Endothelial cell of umbilical vein (primary cell): ENCODE measurements around the gene HSPA5. TPM values are rescaled to one million over a fixed set of nuclear protein-coding genes. Genes with fewer than 3 reads are reported as not detected.

Experiments used
- BruUV-seq: library from RNA; stranded (reverse); fragments of 400-500 nt; replicated peaks from 2 replicates; lab custom pipeline; 2021; lab: Mats Ljungman, UMichigan
- CTCF ChIA-PET: fragments of 300-600, 350-600 bp; sonication (Branson Sonifier 250); formaldehyde crosslinking; loops from one replicate; lab custom pipeline; 2021; ENCODE audit warnings: antibody characterized with exemption, inconsistent platforms; lab: Charles Lee
- POLR2A ChIA-PET: fragments of 300-600, 350-600 bp; sonication (Branson Sonifier 250); formaldehyde crosslinking; loops from one replicate; lab custom pipeline; 2021; ENCODE audit warnings: antibody characterized with exemption, inconsistent platforms; lab: Charles Lee
- DNase-seq: peaks from one replicate; pipeline ENCODE4 v3.0.0-alpha.2; 2011; ENCODE audit warnings: low read depth, low spot score
- FAIRE-seq: peaks from 2 replicates; lab custom pipeline; 2011; peaks lifted over from hg19 to GRCh38; lab: Jason Lieb, UNC
- H2AFZ ChIP-seq: 2 replicates; pipeline ENCODE4 v1.6.0; 2012; ENCODE audit warnings: low read depth, low read length, control low read depth, inconsistent platforms
- H3K27ac ChIP-seq: 2 replicates; pipeline ENCODE4 v1.5.1; 2011; ENCODE audit warnings: low read depth, mild to moderate bottlenecking, control low read depth, low read length, moderate library complexity; ENCODE audit not compliant: insufficient read depth
- H3K27me3 ChIP-seq, 2 experiments: 2 replicates each; pipeline versions ENCODE4 v1.6.0 to v1.6.1; 2011; ENCODE audit warnings: low read length in 2 of 2, mixed read lengths in 1 of 2; ENCODE audit not compliant: control insufficient read depth in 2 of 2, insufficient read depth in 2 of 2
- H3K36me3 ChIP-seq, 2 experiments: 2 replicates in 1 of 2; 3 replicates in 1 of 2; pipeline ENCODE4 v1.5.1; 2011; ENCODE audit warnings: low read length in 2 of 2, mild to moderate bottlenecking in 1 of 2, moderate library complexity in 1 of 2; ENCODE audit not compliant: control insufficient read depth in 2 of 2, insufficient read depth in 2 of 2; ENCODE audit errors: extremely low read depth in 1 of 2
- H3K4me1 ChIP-seq: 3 replicates; pipeline ENCODE4 v1.5.1; 2011; ENCODE audit warnings: mild to moderate bottlenecking, low read length; ENCODE audit not compliant: control insufficient read depth, insufficient read depth; ENCODE audit errors: extremely low read depth
- H3K4me2 ChIP-seq: 2 replicates; pipeline ENCODE4 v1.6.1; 2011; ENCODE audit warnings: low read length, control low read depth, mixed read lengths; ENCODE audit not compliant: insufficient read depth
- H3K4me3 ChIP-seq, 3 experiments: fragments of 200-600 bp in 1 of 3; sonication (generic), shearing (Covaris generic) in 1 of 3; replicated peaks in 1 of 3; 2 replicates each; pipeline ENCODE4 v1.5.1; 2011 to 2016; ENCODE audit warnings: control low read depth in 3 of 3, low read length in 3 of 3, mild to moderate bottlenecking in 2 of 3, inconsistent platforms in 1 of 3, low read depth in 1 of 3, moderate library complexity in 1 of 3; ENCODE audit not compliant: insufficient read depth in 1 of 3
- H3K79me2 ChIP-seq: 2 replicates; pipeline ENCODE4 v1.6.0; 2012; ENCODE audit warnings: low read length, inconsistent platforms; ENCODE audit not compliant: control insufficient read depth, insufficient read depth
- H3K9ac ChIP-seq: replicated peaks from 2 replicates; pipeline ENCODE3; 2011; ENCODE audit warnings: low read length, control low read depth; ENCODE audit not compliant: insufficient read depth; ENCODE audit errors: extremely low read depth
- H3K9me1 ChIP-seq: replicated peaks from 3 replicates; pipeline ENCODE4 v1.6.0; 2011; ENCODE audit warnings: mild to moderate bottlenecking, low read length; ENCODE audit not compliant: control insufficient read depth, insufficient read depth; ENCODE audit errors: extremely low read depth
- H3K9me3 ChIP-seq: replicated peaks from 2 replicates; pipeline ENCODE4 v1.5.1; 2012; ENCODE audit warnings: low read length, inconsistent platforms; ENCODE audit not compliant: control insufficient read depth, insufficient read depth
- H4K20me1 ChIP-seq: replicated peaks from 2 replicates; pipeline ENCODE3; 2011; ENCODE audit warnings: mild to moderate bottlenecking, low read length; ENCODE audit not compliant: control insufficient read depth, insufficient read depth; ENCODE audit errors: extremely low read depth
- CTCF ChIP-seq, 2 donors: IDR thresholded peaks; 1 replicate in 1 of 2; 2 replicates in 1 of 2; pipeline ENCODE4 v1.5.1; 2011; ENCODE audit warnings: low read length in 2 of 2, mild to moderate bottlenecking in 2 of 2, moderate library complexity in 2 of 2, control low read depth in 1 of 2, inconsistent platforms in 1 of 2, low read depth in 1 of 2; ENCODE audit not compliant: insufficient read depth in 1 of 2; ENCODE audit errors: extremely low read depth in 1 of 2
- FOS ChIP-seq: IDR thresholded peaks from 2 replicates; pipeline ENCODE4 v1.6.1; 2011; ENCODE audit warnings: mild to moderate bottlenecking, low read length, moderate library complexity, borderline replicate concordance; ENCODE audit not compliant: insufficient read depth
- GATA2 ChIP-seq: IDR thresholded peaks from 2 replicates; pipeline ENCODE4 v1.7.0; 2011; ENCODE audit warnings: low read depth, mild to moderate bottlenecking, moderate library complexity, mixed read lengths, low read length; ENCODE audit not compliant: insufficient read length, insufficient read depth
- JUN ChIP-seq: IDR thresholded peaks from 2 replicates; pipeline ENCODE4 v1.6.1; 2011; ENCODE audit warnings: borderline replicate concordance, low read depth; ENCODE audit not compliant: insufficient read length, insufficient read depth
- MYC ChIP-seq: IDR thresholded peaks from one replicate; pipeline ENCODE4 v1.6.1; 2011; ENCODE audit warnings: mild to moderate bottlenecking, low read depth, low read length
- POLR2A ChIP-seq: IDR thresholded peaks from 2 replicates; pipeline ENCODE4 v1.6.1; 2012; ENCODE audit warnings: low read depth, mild to moderate bottlenecking, control low read depth, low read length
- POLR2AphosphoS5 ChIP-seq: IDR thresholded peaks from 2 replicates; pipeline ENCODE4 v1.6.1; 2012; ENCODE audit warnings: low read depth, mild to moderate bottlenecking, control low read depth, low read length, moderate library complexity; ENCODE audit not compliant: insufficient read depth
- dilution Hi-C: fragments of 300-500 bp; cut with MboI; formaldehyde crosslinking; loops from one replicate; pipeline ENCODE4 v1.15.0; 2019; ENCODE audit warnings: low sequenced_read_pairs; ENCODE audit not compliant: extremely low pct_ligation_motif_present
- intact Hi-C: fragments of 100-400 bp; cut with micrococcal nuclease; formaldehyde crosslinking; loops from one replicate; pipeline ENCODE4 v1.10.0; 2022
- polyA plus RNA-seq, 4 experiments: library from polyadenylated mRNA; depleted of rRNA in 3 of 4; stranded (reverse) in 3 of 4; unstranded in 1 of 4; fragments of >200 nt; gene quantifications; 2 replicates each; pipeline versions ENCODE4 v1.2.1 to v1.2.3, GENCODE V29; 2011 to 2012; ENCODE audit warnings: missing spikeins in 1 of 4
- total RNA-seq: library from RNA; stranded (reverse); gene quantifications from 2 replicates; pipeline ENCODE4 v1.2.3, GENCODE V29; 2021

HSPA5 gene
- total and polyA plus RNA-seq, 2 donors (not counting 3 experiments of a cell fraction or from before 2014, with no cell fraction given) = 247 to 538 TPM

DNA sequence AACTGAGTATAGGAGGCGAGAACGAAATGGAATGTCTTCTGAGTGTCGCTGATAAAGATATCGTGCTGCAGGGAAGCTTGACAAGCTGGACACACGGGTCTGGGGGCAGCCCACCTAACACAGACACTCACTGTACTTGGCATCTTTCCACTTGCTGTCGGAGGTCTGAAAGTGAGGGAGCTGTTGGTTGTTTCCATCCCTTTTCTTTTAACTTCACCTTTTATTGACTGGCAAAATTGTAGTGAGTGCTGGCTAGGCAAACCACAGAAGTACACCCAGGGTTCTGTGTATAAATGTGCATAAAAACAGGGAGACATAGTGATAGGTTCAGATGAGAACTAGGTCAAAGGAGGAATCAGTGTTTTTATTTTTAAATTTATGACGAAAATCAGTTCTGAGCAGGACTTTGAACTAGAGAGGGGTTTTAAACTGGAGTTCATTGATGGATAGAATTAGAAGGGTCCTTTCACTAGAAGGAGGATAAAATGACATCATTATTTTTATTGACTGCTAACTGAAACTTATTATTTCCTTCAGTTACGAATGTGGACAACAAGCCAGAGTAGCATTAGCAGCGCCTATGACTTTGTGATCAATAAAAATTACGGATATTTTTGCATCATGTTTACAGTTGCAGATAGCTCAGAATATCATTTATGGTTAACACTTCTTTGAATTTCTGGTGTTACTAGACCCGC, 21.3 kb upstream of the HSPA5 start:
- dilution Hi-C loops = no loop called here
- no peaks in the 10 kb centered on the region for H3K9me3 ChIP-seq

DNA sequence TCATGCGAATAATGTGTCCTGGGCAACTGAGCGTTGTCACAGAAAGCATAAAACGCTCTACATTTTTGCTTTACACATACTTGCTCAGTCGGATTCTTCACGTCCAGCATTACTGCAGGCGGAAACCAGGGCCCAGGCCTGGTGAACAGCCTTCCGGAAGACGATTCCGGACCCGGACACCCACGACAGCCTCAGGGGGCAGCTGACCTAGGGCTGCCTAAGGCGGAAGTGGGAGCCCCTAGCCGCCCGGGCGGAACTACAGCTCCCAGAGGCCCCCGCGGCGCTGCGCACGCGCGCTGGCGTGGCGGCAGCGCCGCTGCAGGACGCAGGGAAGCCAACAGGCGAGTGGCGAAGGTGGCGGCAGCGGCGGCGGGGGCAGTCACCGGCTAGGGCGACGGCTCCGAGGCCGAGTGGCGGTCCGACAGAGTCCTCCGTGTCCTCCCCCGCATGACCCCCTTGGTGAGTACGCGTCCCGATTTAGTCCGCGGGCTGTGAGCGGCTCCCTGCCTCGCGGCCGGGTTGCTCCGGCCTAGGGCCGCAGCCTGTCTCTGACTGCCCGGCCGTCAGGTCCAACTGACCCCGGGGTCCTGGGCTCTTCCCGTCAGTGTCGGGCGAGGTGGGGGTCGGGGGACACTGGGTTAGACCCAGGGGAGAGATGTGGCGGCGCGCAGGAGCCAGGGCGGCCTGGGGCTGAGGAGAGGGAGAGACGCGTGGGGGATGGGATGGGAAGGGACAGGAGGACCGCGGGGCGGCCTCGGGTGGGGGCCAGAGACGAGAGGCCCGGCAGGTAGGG, 20.6 kb upstream of the HSPA5 start, which contains the start of gene GAPVD1:
GAPVD1 (plus strand) TSS at position 326 of the 793 bp plus-strand sequence. CDS start 37,096 bp downstream, outside the sequence.
- ChIA-PET POLR2A (interaction anchor here (0.5 to 1.0 kb wide), 4 partner anchors 8 to 90 kb away, joined by 3 to 12 read pairs (median 4); partner anchors contain the start of gene HSPA5), CTCF (interaction anchor here (0.9 to 2.4 kb wide), 6 partner anchors 10 to 107 kb away, joined by 3 to 8 read pairs (median 3); no protein-coding TSS in a partner anchor)
- H3K4me1 ChIP-seq = peaks cover 21% of the 10 kb centered on the region
- H2AFZ ChIP-seq = peak within 1 kb of the TSS; percentile 80
- dilution Hi-C loops = no loop called here
- H3K79me2 ChIP-seq = peaks cover 46% of the 10 kb centered on the region
- no peaks in the 10 kb centered on the region for H3K36me3 ChIP-seq
- peak within 1 kb of the TSS; percentile 86 for H3K9ac ChIP-seq
- no TSS peak for BruUV-seq
- H3K27me3 ChIP-seq = no peaks in the 10 kb centered on the region
- H3K27ac ChIP-seq = peak within 1 kb of the TSS; percentile 49
- FAIRE-seq (peak; percentile 66), DNase-seq (peak; percentile 90)
- peak within 1 kb of the TSS; percentile 98 for H3K4me2 ChIP-seq
- H3K9me3 ChIP-seq = no peaks in the 10 kb centered on the region
- H3K4me3 ChIP-seq = peak within 1 kb of the TSS; percentile 89 to 98 (median 95)
- H4K20me1 ChIP-seq = no peaks in the 10 kb centered on the region
- TF ChIP-seq MYC = no peak
- no peak for TF ChIP-seq FOS
- no peak for TF ChIP-seq GATA2
- peak; percentile 70 for TF ChIP-seq POLR2AphosphoS5
- TF ChIP-seq POLR2A = peak; percentile 77
- TF ChIP-seq CTCF (IDR thresholded peaks at IDR 0.05; ENCODE audit: extremely low read depth in 1 of 2, insufficient read depth in 1 of 2, low read depth in 1 of 2, low read length in 2 of 2) = peak; percentile 18 to 41
- H3K9me1 ChIP-seq = no peaks in the 10 kb centered on the region
- intact Hi-C loops = loop anchor here (1.0 kb wide), 1 partner anchor 20 kb away; the partner anchor contains the start of gene HSPA5

More for the DNA sequence above, 21.3 kb upstream of the HSPA5 start:
- H3K36me3 ChIP-seq = peaks cover 0 to 2% of the 10 kb centered on the region in 2 experiments
- H4K20me1 ChIP-seq = no peaks in the 10 kb centered on the region
- peaks cover 21% of the 10 kb centered on the region for H3K4me1 ChIP-seq
- no TSS peak for BruUV-seq
- intact Hi-C loops = no loop called here
- H3K4me3 ChIP-seq = peak overlapping the region; percentile 89 to 98 (median 95)
- no peaks in the 10 kb centered on the region for H3K27me3 ChIP-seq
- peak; percentile 55 for FAIRE-seq
- ChIA-PET POLR2A (interaction anchor here (1.0 kb wide), 1 partner anchor 21 kb away, joined by 3 read pairs; no protein-coding TSS in a partner anchor), CTCF (interaction anchor here (2.4 kb wide), 1 partner anchor 19 kb away, joined by 8 read pairs; no protein-coding TSS in a partner anchor)
- peaks cover 51% of the 10 kb centered on the region for H3K79me2 ChIP-seq
- peak overlapping the region; percentile 49 for H3K27ac ChIP-seq
- H3K4me2 ChIP-seq = peak overlapping the region; percentile 98
- H3K9me1 ChIP-seq = no peaks in the 10 kb centered on the region
- peak overlapping the region; percentile 80 for H2AFZ ChIP-seq
- DNase-seq = no peak
- peak overlapping the region; percentile 86 for H3K9ac ChIP-seq
- TF ChIP-seq GATA2 (no peak), JUN (no peak), FOS (no peak), MYC (no peak), POLR2AphosphoS5 (no peak)
